Testis (tissue), 3 donors: Measurements from ENCODE around the gene ACO1. TPM values are rescaled to one million over a fixed set of nuclear protein-coding genes. Genes with fewer than 3 reads are reported as not detected.

Experiments
- DNase-seq: peaks from one replicate; pipeline ENCODE4 v3.0.0-alpha.2; 2019
- H3K27ac ChIP-seq, 2 donors: fragments of 200-600 bp; sonication (generic); one replicate each; pipeline ENCODE4 v1.5.1; 2019
- H3K27me3 ChIP-seq: fragments of 200-600 bp; sonication (generic); one replicate; pipeline ENCODE4 v1.5.1; 2019
- H3K36me3 ChIP-seq: fragments of 200-600 bp; sonication (generic); one replicate; pipeline ENCODE4 v1.5.1; 2017; ENCODE audit warnings: low read depth; ENCODE audit errors: missing control alignments
- H3K4me1 ChIP-seq: fragments of 200-600 bp; sonication (generic); one replicate; pipeline ENCODE4 v1.5.1; 2019
- H3K4me3 ChIP-seq, 2 donors: fragments of 200-600 bp; sonication (generic); one replicate each; pipeline ENCODE4 v1.5.1; 2017 to 2019
- H3K9me3 ChIP-seq: fragments of 200-600 bp; sonication (generic); one replicate; pipeline ENCODE4 v1.5.1; 2017
- POLR2A ChIP-seq: fragments of 450-650 bp; IDR thresholded peaks from one replicate; pipeline ENCODE4 v1.6.1; 2017; ENCODE audit warnings: antibody characterized with exemption, mild to moderate bottlenecking, moderate library complexity
- WGBS, 2 donors: methylation state at CpG; one replicate each; pipeline ENCODE4 v1.1.5; 2018; 5-methylcytosine and 5-hydroxymethylcytosine counted together
- intact Hi-C: fragments of 100-400 bp; cut with DNase I; formaldehyde crosslinking; loops from one replicate; pipeline ENCODE4 v1.15.1; 2023; ENCODE audit warnings: low total_unique reads
- polyA plus RNA-seq: library from polyadenylated mRNA; stranded (reverse); fragments of 350-450 nt; fragmentation: Illumina TruSeq; extraction: RNeasy Lipid Tissue Mini Kit (QIAGEN cat#74804); gene quantifications from one replicate; pipeline ENCODE4 v1.2.3, GENCODE V29; 2014; ENCODE audit warnings: low read depth, low replicate concordance; ENCODE audit not compliant: insufficient read depth
- total RNA-seq, 2 donors: library from RNA; depleted of rRNA; stranded (reverse); fragments of >200 nt; gene quantifications; one replicate each; pipeline ENCODE4 v1.2.3, GENCODE V29; 2016
- TF ChIP-seq, protein P1 (sequence below), 3 experiments: fragments of 450-650 bp in 2 of 3; fragments of 200-600 bp in 1 of 3; sonication (generic) in 1 of 3; IDR thresholded peaks; one replicate each; pipeline ENCODE4 v1.5.1; 2016 to 2019; ENCODE audit warnings: antibody characterized with exemption in 3 of 3, mild to moderate bottlenecking in 2 of 3, moderate library complexity in 1 of 3

The ACO1 gene
- total and polyA plus RNA-seq, 3 donors from 2014 or later: 44.4 to 67.6 (median 52.0) TPM

DNA sequence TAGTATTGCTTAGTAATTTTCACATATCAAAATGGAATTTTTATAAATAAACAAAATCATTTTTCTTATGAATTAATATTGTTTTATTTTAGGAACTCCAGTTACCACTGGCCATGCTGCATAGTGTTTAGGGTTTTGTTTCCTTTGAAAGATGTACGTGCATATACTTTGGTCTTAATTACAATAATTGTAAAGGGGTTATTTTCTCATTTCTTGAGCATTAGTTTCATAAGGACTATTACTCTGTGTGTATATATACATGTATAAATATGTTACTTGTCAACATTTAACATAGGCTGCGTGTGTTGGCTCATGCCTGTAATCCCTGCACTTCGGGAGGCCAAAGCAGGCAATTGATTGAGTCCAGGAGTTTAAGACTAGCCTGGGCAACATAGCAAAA, 21.6 kb downstream of the ACO1 start:
- Histone ChIP-seq H3K4me3 (no peak overlapping the region), H3K4me1 (peaks cover 11% of the 10 kb centered on the region), H3K36me3 (no peaks in the 10 kb centered on the region), H3K27me3 (no peaks in the 10 kb centered on the region), H3K27ac (no peak overlapping the region), H3K9me3 (no peaks in the 10 kb centered on the region)
- WGBS, 2 donors: 97 to 99% methylated on average over 3 of the region's 3 CpGs
- DNase-seq: no peak
- TF ChIP-seq, protein P1, sequence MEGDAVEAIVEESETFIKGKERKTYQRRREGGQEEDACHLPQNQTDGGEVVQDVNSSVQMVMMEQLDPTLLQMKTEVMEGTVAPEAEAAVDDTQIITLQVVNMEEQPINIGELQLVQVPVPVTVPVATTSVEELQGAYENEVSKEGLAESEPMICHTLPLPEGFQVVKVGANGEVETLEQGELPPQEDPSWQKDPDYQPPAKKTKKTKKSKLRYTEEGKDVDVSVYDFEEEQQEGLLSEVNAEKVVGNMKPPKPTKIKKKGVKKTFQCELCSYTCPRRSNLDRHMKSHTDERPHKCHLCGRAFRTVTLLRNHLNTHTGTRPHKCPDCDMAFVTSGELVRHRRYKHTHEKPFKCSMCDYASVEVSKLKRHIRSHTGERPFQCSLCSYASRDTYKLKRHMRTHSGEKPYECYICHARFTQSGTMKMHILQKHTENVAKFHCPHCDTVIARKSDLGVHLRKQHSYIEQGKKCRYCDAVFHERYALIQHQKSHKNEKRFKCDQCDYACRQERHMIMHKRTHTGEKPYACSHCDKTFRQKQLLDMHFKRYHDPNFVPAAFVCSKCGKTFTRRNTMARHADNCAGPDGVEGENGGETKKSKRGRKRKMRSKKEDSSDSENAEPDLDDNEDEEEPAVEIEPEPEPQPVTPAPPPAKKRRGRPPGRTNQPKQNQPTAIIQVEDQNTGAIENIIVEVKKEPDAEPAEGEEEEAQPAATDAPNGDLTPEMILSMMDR (IDR thresholded peaks at IDR 0.05): no peak
- no peak for TF ChIP-seq POLR2A
- intact Hi-C loops: no loop called here

DNA sequence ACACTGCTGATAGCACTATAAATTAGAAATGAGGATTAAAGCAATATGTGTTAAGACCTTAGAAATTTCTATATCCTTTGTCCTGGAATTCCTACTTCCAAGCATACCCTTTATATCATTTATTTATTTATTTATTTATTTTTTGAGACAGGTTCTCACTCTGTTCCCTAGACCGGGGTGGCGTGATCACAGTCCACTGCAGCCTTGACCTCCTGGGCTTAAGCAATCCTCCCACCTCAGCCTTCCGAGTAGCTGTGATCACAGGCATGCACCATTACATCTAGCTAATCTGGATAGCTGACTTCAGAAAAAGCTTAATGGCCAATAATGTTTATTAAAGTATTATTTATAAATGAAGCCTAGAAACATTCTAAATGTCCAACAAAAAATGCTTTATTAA, 27.3 kb downstream of the ACO1 start:
- no peaks in the 10 kb centered on the region for H3K36me3 ChIP-seq
- TF ChIP-seq, protein P1 (IDR thresholded peaks at IDR 0.05): no peak
- no peak for TF ChIP-seq POLR2A
- no peaks in the 10 kb centered on the region for H3K4me1 ChIP-seq
- no peaks in the 10 kb centered on the region for H3K27me3 ChIP-seq
- 57 to 79% methylated on average over 3 of the region's 3 CpGs for WGBS, 2 donors
- H3K4me3 ChIP-seq: no peak overlapping the region
- no peak overlapping the region for H3K27ac ChIP-seq
- DNase-seq: peak; percentile 43
- intact Hi-C loops: no loop called here
- no peaks in the 10 kb centered on the region for H3K9me3 ChIP-seq

DNA sequence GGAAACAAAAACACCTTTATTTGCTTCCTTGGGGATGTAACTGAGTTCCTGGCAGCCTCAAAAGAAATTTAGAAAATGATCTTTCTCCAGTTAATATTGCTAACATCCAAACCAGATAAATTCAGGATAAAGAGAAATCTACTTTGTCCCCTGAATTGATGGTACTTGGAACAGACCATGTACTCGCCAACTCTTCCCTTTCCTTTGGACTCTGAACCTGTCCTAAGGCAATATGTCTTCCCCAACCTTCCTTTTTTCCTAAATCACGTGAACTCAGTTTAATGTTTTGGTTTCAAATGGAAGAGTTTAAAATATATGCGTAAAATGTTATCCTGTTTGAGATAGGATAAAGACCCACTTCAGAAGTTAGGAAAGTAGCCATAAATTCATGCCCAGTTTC, 28.0 kb downstream of the ACO1 start:
- no peak for TF ChIP-seq POLR2A
- TF ChIP-seq, protein P1 (IDR thresholded peaks at IDR 0.05): no peak
- Histone ChIP-seq H3K9me3 (no peaks in the 10 kb centered on the region), H3K4me1 (no peaks in the 10 kb centered on the region), H3K36me3 (no peaks in the 10 kb centered on the region), H3K4me3 (no peak overlapping the region), H3K27me3 (no peaks in the 10 kb centered on the region), H3K27ac (no peak overlapping the region)
- no peak for DNase-seq
- whole genome bisulfite sequencing, 2 donors: 97% methylated on average over 3 of the region's 3 CpGs
- intact Hi-C loops: no loop called here

DNA sequence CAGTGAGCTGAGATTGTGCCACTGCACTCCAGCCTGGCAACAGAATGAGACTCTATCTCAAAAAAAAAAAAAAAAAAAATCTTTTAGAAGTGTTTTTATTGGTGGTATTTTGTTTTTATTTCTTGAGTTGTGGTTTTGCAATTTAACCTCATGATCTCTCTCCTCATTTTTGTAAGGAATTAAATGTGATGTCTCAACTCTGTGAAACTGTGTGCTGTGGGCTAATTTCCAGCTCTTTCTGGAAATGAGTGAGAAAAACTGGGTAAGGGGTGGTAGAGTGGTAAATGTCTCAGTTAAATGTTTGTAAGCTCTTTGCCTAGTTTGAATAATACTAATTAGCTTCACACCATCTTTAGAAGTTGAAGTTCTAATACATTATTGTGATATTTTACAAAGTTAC, 29.0 kb downstream of the ACO1 start:
- no peak for DNase-seq
- H3K9me3 ChIP-seq: no peaks in the 10 kb centered on the region
- no peak overlapping the region for H3K27ac ChIP-seq
- no peaks in the 10 kb centered on the region for H3K4me1 ChIP-seq
- intact Hi-C loops: no loop called here
- H3K36me3 ChIP-seq: no peaks in the 10 kb centered on the region
- no peaks in the 10 kb centered on the region for H3K27me3 ChIP-seq
- no peak overlapping the region for H3K4me3 ChIP-seq
- TF ChIP-seq, protein P1 (IDR thresholded peaks at IDR 0.05): no peak
- TF ChIP-seq POLR2A: no peak

DNA sequence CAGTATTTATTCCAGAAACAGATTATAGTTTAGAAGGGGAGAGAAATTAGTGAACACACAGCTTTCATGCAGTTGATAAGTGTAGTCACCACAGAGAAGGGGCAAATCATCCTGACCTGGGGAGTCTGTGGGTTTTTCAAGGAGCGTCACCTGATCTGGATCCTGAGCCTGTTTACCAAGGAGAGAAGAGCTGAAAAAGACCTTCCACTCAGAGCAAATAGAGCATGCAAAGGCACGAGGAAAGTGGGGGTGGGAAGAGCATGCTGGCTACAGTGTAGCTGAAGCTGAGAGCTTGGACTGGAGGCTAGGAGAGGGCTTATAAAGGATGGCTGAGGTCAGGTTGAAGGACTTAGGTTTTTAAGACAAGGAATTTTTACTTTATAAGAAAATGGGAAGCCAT, 30.4 kb downstream of the ACO1 start:
- Histone ChIP-seq H3K36me3 (no peaks in the 10 kb centered on the region), H3K4me3 (no peak overlapping the region), H3K27ac (no peak overlapping the region), H3K9me3 (no peaks in the 10 kb centered on the region), H3K27me3 (no peaks in the 10 kb centered on the region), H3K4me1 (no peaks in the 10 kb centered on the region)
- WGBS, 2 donors: 71 to 76% methylated on average over 2 of the region's 2 CpGs
- peak; percentile 36 for DNase-seq
- TF ChIP-seq, protein P1 (IDR thresholded peaks at IDR 0.05): no peak
- TF ChIP-seq POLR2A: no peak
- intact Hi-C loops: no loop called here
